Measurements from ENCODE around the gene DKK3. TPM values are rescaled to one million over a fixed set of nuclear protein-coding genes. Genes with fewer than 3 reads are reported as not detected.

Gene DKK3
- total RNA-seq, 6 experiments from 2014 or later, result 3.0 to 16.9 (median 5.5) TPM

- intact Hi-C loops (cut with DNase I), result no loop called here
- no peaks in the 10 kb centered on the region for H3K9me3 ChIP-seq
- WGBS (ENCODE audit: insufficient coverage, low coverage, low lambda C conversion rate, missing lambda C conversion rate), result 21% methylated on average over 3 of the region's 10 CpGs
- peak in 3 of 4 donors; percentile 14 to 36 (median 33) for ATAC-seq
- no peaks in the 10 kb centered on the region for H3K27me3 ChIP-seq
- H3K27ac ChIP-seq, result peak overlapping the region in 1 of 3 donors; percentile 22
- TF ChIP-seq CTCF (IDR thresholded peaks at IDR 0.05) (no peak), POLR2A (IDR thresholded peaks at IDR 0.05) (no peak)
- H3K36me3 ChIP-seq, result no peaks in the 10 kb centered on the region
- peaks cover 0 to 33% (median 15%) of the 10 kb centered on the region in 4 donors for H3K4me1 ChIP-seq
- H3K4me3 ChIP-seq, result no peak overlapping the region
- DNase-seq, result peak in 1 of 3 donors; percentile 45
Measured at GRCh38 chr11:11977206-11977938, 31.1 kb downstream of the DKK3 start.

GRCh38 chr11:11976481-11977127 is 31.8 kb downstream of the DKK3 start:
- ATAC-seq, result peak; percentile 79 to 89 (median 88)
- H3K27me3 ChIP-seq, result no peaks in the 10 kb centered on the region
- peak in 3 of 4 donors; percentile 15 to 30 (median 18) for TF ChIP-seq CTCF (IDR thresholded peaks at IDR 0.05)
- no peak for TF ChIP-seq POLR2A (IDR thresholded peaks at IDR 0.05)
- H3K4me1 ChIP-seq, result peaks cover 0 to 33% (median 15%) of the 10 kb centered on the region in 4 donors
- intact Hi-C loops (cut with DNase I), result no loop called here
- peak; percentile 82 to 96 (median 94) for DNase-seq
- H3K36me3 ChIP-seq, result no peaks in the 10 kb centered on the region
- WGBS (ENCODE audit: insufficient coverage, low coverage, low lambda C conversion rate, missing lambda C conversion rate), result 76% methylated on average over 3 of the region's 6 CpGs
- no peaks in the 10 kb centered on the region for H3K9me3 ChIP-seq
- no peak overlapping the region for H3K4me3 ChIP-seq
- H3K27ac ChIP-seq, result peak overlapping the region in 1 of 3 donors; percentile 22

- H3K36me3 ChIP-seq, result no peaks in the 10 kb centered on the region
- DNase-seq (peak in 1 of 3 donors; percentile 37), ATAC-seq (no peak)
- H3K27ac ChIP-seq, result no peak overlapping the region
- no peak overlapping the region for H3K4me3 ChIP-seq
- TF ChIP-seq CTCF (IDR thresholded peaks at IDR 0.05) (no peak), POLR2A (IDR thresholded peaks at IDR 0.05) (no peak)
- 83% methylated on average over 6 of the region's 11 CpGs for WGBS (ENCODE audit: insufficient coverage, low coverage, low lambda C conversion rate, missing lambda C conversion rate)
- H3K4me1 ChIP-seq, result peaks cover 0 to 33% (median 15%) of the 10 kb centered on the region in 4 donors
- no peaks in the 10 kb centered on the region for H3K9me3 ChIP-seq
- H3K27me3 ChIP-seq, result no peaks in the 10 kb centered on the region
- intact Hi-C loops (cut with DNase I), result no loop called here
Measured at GRCh38 chr11:11975201-11976092, 33.0 kb downstream of the DKK3 start.

GRCh38 chr11:11973866-11974265 is 34.6 kb downstream of the DKK3 start:
- Histone ChIP-seq H3K27ac (peak overlapping the region; percentile 4 to 73 (median 33)), H3K4me3 (no peak overlapping the region), H3K9me3 (no peaks in the 10 kb centered on the region), H3K36me3 (no peaks in the 10 kb centered on the region), H3K27me3 (no peaks in the 10 kb centered on the region), H3K4me1 (peaks cover 0 to 31% (median 15%) of the 10 kb centered on the region in 4 donors)
- ATAC-seq (no peak), DNase-seq (no peak)
- TF ChIP-seq POLR2A (IDR thresholded peaks at IDR 0.05) (no peak), CTCF (IDR thresholded peaks at IDR 0.05) (no peak)
- WGBS (ENCODE audit: insufficient coverage, low coverage, low lambda C conversion rate, missing lambda C conversion rate), result 90% methylated on average over 2 of the region's 4 CpGs
- intact Hi-C loops (cut with DNase I), result no loop called here

Measured in right lobe of liver (tissue), 6 donors.